HepG2 (cell line): Measurements from ENCODE around the gene KRTAP6-1. TPM values are rescaled to one million over a fixed set of nuclear protein-coding genes. Genes with fewer than 3 reads are reported as not detected.

Source experiments
- ATAC-seq: fragments of 200-7000 bp; cut with Tn5 transposase; 3 replicates; pipeline ENCODE4 v1.9.1; 2020; ENCODE audit warnings: mild to moderate bottlenecking, moderate library complexity
- BruUV-seq: library from RNA; stranded (reverse); fragments of 400-500 nt; replicated peaks from 2 replicates; lab custom pipeline; 2021; lab: Mats Ljungman, UMichigan
- CTCF ChIA-PET: fragments of 300-600 bp; formaldehyde crosslinking; extraction: SDS; loops from one replicate; lab custom pipeline; 2021; ENCODE audit warnings: low total read pairs, inconsistent platforms, low intra/inter-chr PET ratio; lab: Yijun Ruan, JAX
- POLR2A ChIA-PET: fragments of 350-600 bp; sonication (Branson Sonifier 250); formaldehyde crosslinking; loops from one replicate; lab custom pipeline; 2020; ENCODE audit warnings: antibody characterized with exemption, inconsistent platforms; lab: Yijun Ruan, JAX
- DNase-seq: peaks from one replicate; pipeline ENCODE4 v3.0.0-alpha.2; 2015; ENCODE audit warnings: low spot score
- FAIRE-seq: peaks from 3 replicates; lab custom pipeline; 2011; peaks lifted over from hg19 to GRCh38; lab: Jason Lieb, UNC
- H2AFZ ChIP-seq: one replicate; pipeline ENCODE4 v1.6.1; 2011; ENCODE audit warnings: low read length, inconsistent platforms
- H3K27ac ChIP-seq: fragments of 300-600 bp; 3 replicates; pipeline ENCODE4 v1.8.0; 2011; ENCODE audit warnings: mixed run types, mild to moderate bottlenecking, mixed read lengths, low read length, inconsistent platforms; ENCODE audit not compliant: insufficient read depth; ENCODE audit errors: extremely low read length
- H3K27me3 ChIP-seq, 2 experiments: fragments of 200-600 bp in 1 of 2; 2 replicates in 1 of 2; 3 replicates in 1 of 2; pipeline versions ENCODE4 v1.6.0 to v1.8.0; 2011; ENCODE audit warnings: low read length in 2 of 2, mild to moderate bottlenecking in 2 of 2, moderate library complexity in 2 of 2, inconsistent platforms in 1 of 2; ENCODE audit not compliant: insufficient read depth in 2 of 2, control insufficient read depth in 1 of 2
- H3K36me3 ChIP-seq, 2 experiments: fragments of 200-600 bp in 1 of 2; replicated peaks in 1 of 2; 2 replicates in 1 of 2; 3 replicates in 1 of 2; pipeline versions ENCODE4 v1.5.1 to v1.8.0; 2011; ENCODE audit warnings: low read length in 2 of 2, inconsistent platforms in 1 of 2; ENCODE audit not compliant: insufficient read depth in 2 of 2, control insufficient read depth in 1 of 2
- H3K4me1 ChIP-seq: 2 replicates; pipeline ENCODE4 v1.5.1; 2012; ENCODE audit warnings: low read length, inconsistent platforms; ENCODE audit not compliant: insufficient read depth
- H3K4me2 ChIP-seq: 2 replicates; pipeline ENCODE4 v1.6.0; 2011; ENCODE audit warnings: low read depth, low read length, inconsistent platforms
- H3K4me3 ChIP-seq, 3 experiments: fragments of 200-600 bp in 1 of 3; sonication (generic), shearing (Covaris generic) in 1 of 3; replicated peaks in 1 of 3; 2 replicates each; pipeline ENCODE4 v1.5.1; 2011 to 2016; ENCODE audit warnings: low read length in 3 of 3, inconsistent platforms in 2 of 3, low read depth in 2 of 3, mild to moderate bottlenecking in 2 of 3, control low read depth in 1 of 3, mixed read lengths in 1 of 3; ENCODE audit not compliant: insufficient read depth in 1 of 3
- H3K79me2 ChIP-seq: one replicate; pipeline ENCODE4 v1.6.1; 2011; ENCODE audit warnings: low read length, inconsistent platforms; ENCODE audit not compliant: insufficient read depth
- H3K9ac ChIP-seq: 2 replicates; pipeline ENCODE4 v1.6.0; 2011; ENCODE audit warnings: mild to moderate bottlenecking, low read depth, low read length, inconsistent platforms; ENCODE audit not compliant: insufficient read depth
- H3K9me3 ChIP-seq: 2 replicates; pipeline ENCODE4 v1.5.1; 2012; ENCODE audit warnings: mild to moderate bottlenecking, low read length
- H4K20me1 ChIP-seq: 2 replicates; pipeline ENCODE4 v1.6.0; 2011; ENCODE audit warnings: inconsistent platforms, mild to moderate bottlenecking, low read length, moderate library complexity; ENCODE audit not compliant: insufficient read depth
- CBX5 ChIP-seq: sonication (generic); formaldehyde crosslinking; IDR thresholded peaks from 2 replicates; pipeline ENCODE4 v1.4.0; 2020; ENCODE audit warnings: missing genetic modification reagents, borderline replicate concordance
- FOXK1 ChIP-seq: sonication (generic); formaldehyde crosslinking; IDR thresholded peaks from 2 replicates; pipeline ENCODE4 v1.4.0; 2020; ENCODE audit warnings: low read depth, missing genetic modification reagents, borderline replicate concordance
- SCMH1 ChIP-seq: sonication (generic); formaldehyde crosslinking; IDR thresholded peaks from 2 replicates; pipeline ENCODE4 v1.9.0; 2021; ENCODE audit warnings: missing genetic modification reagents, mild to moderate bottlenecking, borderline replicate concordance
- TRAFD1 ChIP-seq: sonication (generic); formaldehyde crosslinking; IDR thresholded peaks from 2 replicates; pipeline ENCODE4 v1.5.1; 2020; ENCODE audit warnings: missing genetic modification reagents, mild to moderate bottlenecking, borderline replicate concordance
- ZFP37 ChIP-seq: sonication (generic); formaldehyde crosslinking; IDR thresholded peaks from 2 replicates; pipeline ENCODE4 v1.4.0; 2020; ENCODE audit warnings: missing genetic modification reagents, borderline replicate concordance
- WGBS: methylation state at CpG from one replicate; pipeline ENCODE4 v1.1.6; 2017; ENCODE audit warnings: low lambda C conversion rate; 5-methylcytosine and 5-hydroxymethylcytosine counted together
- in situ Hi-C: cut with HindIII; loops from 2 replicates; pipeline ENCODE4 v1.10.0; 2017; ENCODE audit warnings: low pct_unique_long_range_greater_than_20kb; ENCODE audit not compliant: extremely low pct_ligation_motif_present
- intact Hi-C: fragments of 100-400 bp; cut with micrococcal nuclease; formaldehyde crosslinking; loops from one replicate; pipeline ENCODE4 v1.10.0; 2022; ENCODE audit not compliant: unreplicated experiment
- polyA plus RNA-seq, 8 experiments: library from polyadenylated mRNA; depleted of rRNA in 3 of 8; stranded (reverse) in 7 of 8; unstranded in 1 of 8; fragments of >200 nt; fragmentation: Illumina TruSeq in 4 of 8; extraction: Trizol in 4 of 8; gene quantifications; 2 replicates each; pipeline versions ENCODE4 v1.2.1 to v1.2.3, GENCODE V29; 2011 to 2016; ENCODE audit warnings: low read depth in 4 of 8, missing spikeins in 1 of 8, mixed read lengths in 1 of 8; ENCODE audit not compliant: insufficient read depth in 1 of 8
- total RNA-seq, 5 experiments: library from RNA; depleted of rRNA; stranded (reverse); fragments of >200 nt; fragmentation: Illumina TruSeq; extraction: Trizol; gene quantifications; 2 replicates each; pipeline ENCODE4 v1.2.3, GENCODE V29; 2016; ENCODE audit warnings: low read depth in 1 of 5
- TF ChIP-seq, protein P1 (sequence below): sonication (generic); formaldehyde crosslinking; IDR thresholded peaks from 2 replicates; pipeline ENCODE4 v1.8.1; 2023; ENCODE audit warnings: mild to moderate bottlenecking, inconsistent platforms, moderate library complexity, missing genetic modification reagents, borderline replicate concordance

KRTAP6-1 gene
- total and polyA plus RNA-seq, 2 of the 13 experiments (the other 11 are each of a cell fraction or from before 2014, with no cell fraction given): not detected

DNA sequence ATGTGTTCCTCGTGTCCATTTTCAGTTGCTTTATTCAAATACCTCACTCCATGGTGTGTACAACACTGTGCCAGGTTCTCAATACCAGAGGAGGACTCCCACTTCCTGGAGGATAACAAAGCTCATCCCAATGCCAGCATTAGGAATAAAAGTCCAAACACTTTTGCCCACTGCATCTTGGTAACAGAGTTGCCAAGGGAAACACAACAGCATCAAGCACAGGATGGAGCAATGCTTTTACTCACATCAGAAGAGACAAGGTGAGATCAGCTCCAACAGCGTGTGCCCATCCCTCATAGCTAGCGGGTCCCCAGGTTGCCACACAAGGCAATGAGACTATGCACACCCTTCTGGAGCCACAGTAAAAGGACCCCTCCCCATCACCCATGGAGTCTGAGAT lies 9.6 kb upstream of the KRTAP6-1 start:
- Histone ChIP-seq H4K20me1 (no peaks in the 10 kb centered on the region), H2AFZ (no peak overlapping the region), H3K36me3 (no peaks in the 10 kb centered on the region), H3K9ac (no peak overlapping the region), H3K4me1 (no peaks in the 10 kb centered on the region), H3K4me3 (no peak overlapping the region), H3K27ac (no peak overlapping the region), H3K27me3 (no peaks in the 10 kb centered on the region), H3K4me2 (no peak overlapping the region), H3K79me2 (no peaks in the 10 kb centered on the region), H3K9me3 (peaks cover 87% of the 10 kb centered on the region)
- ChIA-PET POLR2A (no interaction called here), CTCF (no interaction called here)
- BruUV-seq: no TSS peak
- TF ChIP-seq, protein P1, sequence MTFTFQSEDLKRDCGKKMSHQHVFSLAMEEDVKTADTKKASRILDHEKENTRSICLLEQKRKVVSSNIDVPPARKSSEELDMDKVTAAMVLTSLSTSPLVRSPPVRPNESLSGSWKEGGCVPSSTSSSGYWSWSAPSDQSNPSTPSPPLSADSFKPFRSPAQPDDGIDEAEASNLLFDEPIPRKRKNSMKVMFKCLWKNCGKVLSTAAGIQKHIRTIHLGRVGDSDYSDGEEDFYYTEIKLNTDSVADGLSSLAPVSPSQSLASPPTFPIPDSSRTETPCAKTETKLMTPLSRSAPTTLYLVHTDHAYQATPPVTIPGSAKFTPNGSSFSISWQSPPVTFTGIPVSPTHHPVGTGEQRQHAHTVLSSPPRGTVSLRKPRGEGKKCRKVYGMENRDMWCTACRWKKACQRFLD (CRISPR knock-in tag): no peak
- no peak for TF ChIP-seq CBX5 (CRISPR knock-in tag)
- no peak for TF ChIP-seq ZFP37 (CRISPR knock-in tag)
- no peak for TF ChIP-seq TRAFD1 (CRISPR knock-in tag)
- TF ChIP-seq FOXK1 (CRISPR knock-in tag): no peak
- TF ChIP-seq SCMH1 (CRISPR knock-in tag): no peak
- ATAC-seq: no peak
- 25% methylated on average over 1 of the region's 3 CpGs for WGBS
- in situ Hi-C loops: no loop called here
- no peak for FAIRE-seq
- intact Hi-C loops: no loop called here
- no peak for DNase-seq
